Head of caudate nucleus (tissue), 42 donors: ENCODE results near the gene RAB12.
"Not testable (repeated sequence)": the region's sequence is repeated elsewhere in the genome, so short reads cannot be mapped to it uniquely, and the experiment has no call there.

Experiments used
- DNase-seq, 42 donors: peaks; one replicate each; pipeline versions ENCODE4 v3.0.0 to v3.0.0-alpha.2; 2020 to 2021; ENCODE audit warnings: mixed read lengths in 7 of 42
- intact Hi-C: fragments of 100-400 bp; cut with DNase I; formaldehyde crosslinking; loops from one replicate; pipeline ENCODE4 v1.15.0; 2022

The RAB12 gene

DNA sequence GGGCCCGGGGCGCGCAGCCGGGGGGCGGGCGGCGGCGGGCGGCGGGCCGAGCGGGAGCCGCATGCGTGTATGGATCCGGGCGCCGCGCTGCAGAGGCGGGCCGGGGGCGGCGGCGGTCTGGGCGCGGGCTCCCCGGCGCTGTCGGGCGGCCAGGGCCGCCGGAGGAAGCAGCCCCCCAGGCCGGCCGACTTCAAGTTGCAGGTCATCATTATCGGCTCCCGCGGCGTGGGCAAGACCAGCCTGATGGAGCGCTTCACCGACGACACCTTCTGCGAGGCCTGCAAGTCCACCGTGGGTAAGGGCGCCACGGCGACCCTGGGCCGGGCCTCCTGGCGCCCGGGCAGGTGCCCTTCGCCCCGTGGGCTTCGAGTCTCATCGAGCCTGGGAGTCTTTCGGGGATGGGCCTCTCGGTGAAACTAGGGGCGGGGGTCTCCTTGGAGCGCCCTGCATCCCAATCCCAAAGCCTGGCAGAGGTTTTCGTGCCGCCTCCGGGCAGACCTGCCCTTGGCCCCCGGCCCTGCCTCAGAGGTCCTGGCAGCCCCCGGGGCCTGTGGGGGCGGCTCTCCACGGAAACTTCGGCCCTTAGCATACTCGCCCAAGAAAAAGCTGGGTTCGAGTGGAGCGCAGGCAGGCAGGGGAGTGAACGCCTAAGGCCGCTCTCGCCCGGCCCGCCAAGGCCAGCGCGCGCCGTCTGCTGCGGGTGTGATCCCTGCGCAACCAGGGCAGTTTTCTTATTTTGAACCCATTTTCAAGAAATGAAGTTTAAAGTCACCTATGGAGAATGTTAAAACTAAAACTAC, 622 bp downstream of the RAB12 start:
- peak in 15 of 42 donors; percentile 15 to 56 (median 26) for DNase-seq
- intact Hi-C loops = no loop called here

DNA sequence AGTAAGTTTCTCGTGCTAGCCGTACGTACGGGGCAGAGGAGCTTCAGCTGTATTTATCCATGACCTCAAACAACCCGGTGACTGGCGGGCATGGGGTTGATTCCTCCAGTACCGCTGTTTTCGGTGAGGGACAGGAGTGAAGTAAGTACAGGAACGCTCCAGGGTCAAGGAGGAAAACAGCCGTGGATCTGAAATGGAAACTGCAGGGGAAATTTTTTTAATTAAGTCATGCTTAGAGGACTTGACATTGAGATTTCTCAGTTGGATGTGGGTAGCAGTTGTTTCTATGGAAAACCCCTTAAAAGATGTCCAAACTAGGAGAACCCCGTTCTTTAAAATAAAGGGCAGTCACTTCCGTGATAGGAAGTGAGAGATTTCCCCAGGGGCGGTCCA, 1.2 kb downstream of the RAB12 start:
- intact Hi-C loops = no loop called here
- peak in 1 of 42 donors; percentile 17 for DNase-seq

DNA sequence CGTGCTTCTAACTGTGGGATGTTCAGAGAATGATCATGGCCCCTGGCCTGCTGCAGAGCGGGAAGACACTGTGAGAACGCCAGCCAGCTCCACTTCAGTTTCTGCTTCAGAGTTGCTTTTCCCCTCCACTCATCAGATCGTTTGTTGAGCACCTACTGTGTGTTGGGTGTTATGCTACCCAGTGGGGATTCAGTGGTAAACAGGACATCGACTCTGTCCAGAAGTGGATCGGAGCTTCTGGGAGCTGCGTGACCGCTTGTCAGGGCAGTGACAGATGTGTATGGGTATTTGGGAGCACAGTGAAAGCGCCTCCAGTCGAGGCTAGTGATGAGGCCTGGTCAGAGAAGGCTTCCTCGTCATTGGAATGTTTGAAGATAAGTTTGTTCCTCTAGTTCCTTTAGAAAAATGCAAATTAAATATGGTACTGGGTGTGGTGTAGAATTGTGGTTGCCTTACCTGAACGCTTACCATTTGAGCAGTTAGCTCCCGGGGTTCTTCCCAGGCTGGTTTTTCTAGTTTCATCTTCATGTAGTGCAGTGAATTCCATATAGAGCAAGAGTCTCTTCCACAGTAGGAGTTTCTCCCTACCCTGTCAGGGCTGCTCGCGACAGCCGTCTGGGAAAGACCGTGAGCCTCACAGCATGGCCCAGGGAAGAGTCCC, 2.8 kb downstream of the RAB12 start:
- intact Hi-C loops = no loop called here
- no peak for DNase-seq

DNA sequence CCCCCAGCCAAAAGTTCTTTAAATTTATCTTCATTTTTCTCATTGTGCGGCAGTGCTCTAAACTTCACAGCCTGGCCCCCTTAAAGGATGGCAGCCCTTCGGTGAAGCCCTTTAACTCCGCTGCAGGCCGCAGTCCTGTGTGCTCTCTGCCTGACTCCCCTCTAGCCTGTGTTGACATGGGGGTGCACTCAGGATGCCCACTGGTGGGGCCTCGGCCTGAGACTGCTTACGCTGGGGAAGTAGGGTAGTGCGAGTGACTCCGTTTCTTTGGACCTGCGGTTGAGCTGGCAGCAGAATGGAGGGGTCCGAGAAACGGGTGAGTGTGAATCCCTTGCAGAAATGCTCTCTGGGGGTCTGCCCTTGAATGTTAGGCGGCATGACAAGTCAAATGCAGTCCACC, 5.6 kb downstream of the RAB12 start:
- intact Hi-C loops = no loop called here
- DNase-seq = no peak

DNA sequence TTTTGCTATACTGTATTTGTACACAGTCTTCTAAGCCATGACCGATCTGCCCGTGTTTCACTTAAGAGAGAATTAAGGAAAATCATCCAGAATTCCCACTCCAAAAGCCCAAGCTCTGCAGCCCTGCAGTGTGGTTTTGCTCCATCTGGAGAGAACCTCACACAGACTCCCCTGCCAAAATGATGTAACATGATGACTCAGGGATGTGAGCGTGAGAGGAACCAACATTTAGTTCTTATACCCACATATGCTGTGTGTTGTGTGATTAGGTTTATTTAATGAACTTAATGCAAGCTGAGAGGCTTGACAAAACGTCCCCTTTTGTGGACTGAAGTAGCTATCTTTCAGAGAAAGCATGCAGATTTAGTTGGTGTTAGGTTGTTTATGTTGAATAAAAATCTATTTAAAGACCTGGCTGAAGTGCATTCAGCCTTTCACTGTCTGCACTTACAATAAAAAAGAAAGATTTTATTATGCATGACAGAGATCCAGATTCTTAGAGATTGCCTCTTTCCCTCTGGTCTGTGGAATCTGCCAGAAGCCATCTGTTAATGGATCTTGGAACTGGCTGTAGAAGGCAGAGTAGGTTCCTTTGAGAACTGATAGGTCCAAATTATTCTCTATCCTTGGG, 6.3 kb downstream of the RAB12 start:
- intact Hi-C loops = no loop called here
- peak in 26 of 42 donors; percentile 32 to 88 (median 58) for DNase-seq

DNA sequence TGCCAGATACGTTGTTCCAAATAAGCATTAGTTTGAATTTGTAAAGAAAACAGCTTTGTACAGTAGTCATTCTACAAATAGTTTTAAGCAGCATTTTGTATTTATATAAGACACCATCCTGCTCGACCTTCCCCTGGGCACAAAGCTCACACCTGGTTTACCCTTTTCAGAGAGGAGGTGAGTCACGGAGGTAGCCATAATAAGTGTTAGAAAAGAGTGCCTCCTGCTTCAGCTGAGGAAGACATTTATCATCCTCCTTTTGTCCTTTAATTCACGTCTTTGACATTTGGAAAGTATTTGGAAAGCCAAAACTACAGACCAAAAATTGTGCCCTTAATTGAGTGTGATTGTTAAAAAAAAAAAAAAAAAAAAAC, 6.8 kb downstream of the RAB12 start:
- DNase-seq = no peak
- intact Hi-C loops = no loop called here

DNA sequence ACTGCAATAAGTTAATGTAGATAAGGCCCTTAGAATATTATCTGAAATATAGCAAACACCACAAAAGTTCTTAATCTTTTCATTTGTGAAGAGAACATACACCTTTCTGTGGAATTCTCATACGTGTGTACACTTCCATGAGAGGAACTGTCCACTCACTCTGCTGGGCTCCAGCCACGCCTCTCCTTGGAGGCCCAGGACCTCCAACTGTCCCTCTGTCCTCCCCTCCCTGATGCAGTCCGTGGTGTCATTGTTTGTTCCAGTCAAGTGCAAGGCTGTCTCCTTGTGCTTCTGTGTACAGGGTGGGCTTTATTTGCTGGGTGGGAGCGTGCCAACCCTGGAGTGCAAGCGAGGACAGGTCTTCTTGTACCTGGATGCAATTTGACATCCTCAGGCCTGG, 8.7 kb downstream of the RAB12 start:
- intact Hi-C loops = no loop called here
- DNase-seq = no peak

DNA sequence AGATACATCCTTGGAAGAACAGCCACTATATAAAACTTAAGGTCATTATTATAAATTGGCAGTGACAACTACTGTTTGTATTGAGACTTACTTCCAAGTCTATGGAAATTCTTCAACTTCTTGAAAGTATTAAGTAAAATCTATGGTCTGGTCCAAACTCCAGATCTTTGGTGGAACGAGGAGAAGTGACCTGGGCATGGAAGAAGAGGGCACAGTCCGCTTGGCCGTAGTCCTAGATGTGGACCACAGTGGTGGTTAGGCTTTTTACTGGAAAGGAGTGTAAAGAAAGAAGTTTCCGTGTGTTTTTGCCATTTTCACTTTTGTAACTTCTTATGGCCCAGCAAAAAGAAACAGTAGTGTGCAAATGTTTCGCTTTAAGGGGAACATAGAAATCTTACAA, 9.8 kb downstream of the RAB12 start:
- intact Hi-C loops = no loop called here
- DNase-seq = no peak

DNA sequence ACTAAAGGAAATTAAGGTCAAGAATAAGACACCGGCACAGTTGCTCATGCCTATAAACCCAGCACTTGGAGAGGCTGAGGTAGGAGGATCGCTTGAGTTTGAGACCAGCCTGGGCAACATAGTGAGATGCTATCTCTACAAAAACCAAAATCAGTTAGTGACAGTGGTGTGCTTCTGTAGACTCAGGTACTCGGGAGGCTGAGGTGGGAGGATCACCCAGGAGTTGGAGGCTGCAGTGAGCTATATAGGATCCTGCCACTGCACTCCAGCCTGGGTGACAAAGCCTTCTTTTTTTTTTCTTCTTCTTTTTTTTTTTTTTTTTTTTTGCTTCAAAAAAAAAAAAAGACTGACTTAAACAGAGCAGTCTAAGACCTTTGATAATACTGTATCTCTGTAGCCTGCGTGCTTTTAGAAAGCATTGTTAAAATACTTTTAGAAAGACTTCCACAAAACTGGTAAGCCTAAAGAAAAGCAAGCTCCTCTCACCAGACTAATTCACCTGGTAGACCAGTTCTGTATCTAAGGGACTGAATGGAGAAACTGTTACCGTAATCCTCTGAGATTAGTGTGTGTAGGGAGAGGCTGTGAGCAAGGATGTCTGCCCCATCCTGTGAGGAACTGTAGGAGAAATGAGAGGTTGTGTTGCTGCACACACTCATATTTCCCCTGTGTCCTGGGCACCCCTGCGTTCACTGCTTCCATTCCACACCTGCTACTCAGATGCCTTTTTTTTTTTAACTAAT, 10.8 kb downstream of the RAB12 start:
- intact Hi-C loops = no loop called here
- peak in 1 of 42 donors; percentile 27 for DNase-seq

DNA sequence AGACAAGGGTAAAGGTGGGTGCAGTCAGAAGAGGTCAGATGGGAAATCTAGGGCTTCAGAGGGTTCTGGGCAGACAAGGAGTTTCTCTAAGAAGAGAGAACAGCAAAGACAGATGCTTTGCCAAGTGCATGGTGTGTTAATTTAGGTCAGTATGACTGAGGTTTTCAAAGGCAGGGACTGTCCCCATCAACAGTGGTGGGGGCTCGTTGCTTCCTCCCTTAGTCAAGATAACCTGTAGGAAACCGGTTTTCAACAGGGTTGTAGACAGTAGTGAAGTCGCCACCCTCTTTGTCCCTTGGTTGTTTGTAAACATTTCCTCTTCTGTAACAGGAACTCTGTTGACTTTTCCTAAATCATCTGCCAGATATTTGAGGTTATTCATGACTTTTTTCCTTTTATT, 11.6 kb downstream of the RAB12 start:
- intact Hi-C loops = no loop called here
- DNase-seq = peak in 1 of 42 donors; percentile 33

DNA sequence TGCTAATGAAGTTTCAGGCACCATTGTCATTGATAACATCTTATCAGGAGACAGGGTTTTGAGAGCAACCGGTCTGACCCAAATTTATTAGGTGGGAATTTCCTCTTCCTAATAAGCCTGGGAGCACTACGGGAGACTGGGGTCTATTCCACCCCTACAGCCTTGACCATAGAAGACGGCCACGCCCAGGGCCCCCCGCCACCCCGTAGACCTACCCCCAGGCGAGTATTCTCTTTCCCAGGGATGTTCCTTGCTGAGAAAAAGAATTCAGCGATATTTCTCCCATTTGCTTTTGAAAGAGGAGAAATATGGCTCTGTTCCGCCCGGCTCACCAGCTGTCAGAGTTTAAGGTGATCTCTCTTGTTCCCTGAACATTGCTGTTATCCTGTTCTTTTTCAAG, 13.4 kb downstream of the RAB12 start:
- DNase-seq = not testable (repeated sequence)

DNA sequence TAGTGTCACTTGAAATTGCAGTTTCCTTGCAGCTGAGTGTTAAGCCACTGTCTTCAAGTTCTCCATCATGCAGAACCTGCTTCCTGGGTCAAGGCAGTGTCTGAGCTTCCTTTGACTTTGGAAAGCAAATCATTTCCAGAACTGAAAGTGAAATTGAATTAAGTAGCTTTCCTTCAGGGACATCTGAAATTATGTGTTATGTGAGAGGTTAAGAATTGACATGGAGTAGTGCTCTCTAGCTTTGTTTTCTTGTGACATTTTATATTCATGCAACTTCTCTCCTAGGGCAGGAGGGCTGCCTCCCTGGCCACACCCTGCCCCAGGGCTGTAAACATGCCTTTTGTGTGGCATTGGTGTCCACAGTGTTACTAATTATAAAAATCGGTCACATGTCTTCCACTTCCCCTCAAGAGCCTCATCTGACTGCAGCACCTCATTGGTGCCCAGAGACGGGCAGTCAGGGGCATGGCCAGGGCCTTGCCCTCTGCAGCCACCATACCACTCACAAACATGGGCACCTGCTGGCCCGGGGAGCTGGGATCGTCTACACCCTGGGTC, 14.4 kb downstream of the RAB12 start:
- intact Hi-C loops = no loop called here
- DNase-seq = peak in 2 of 42 donors; percentile 18 to 24

More for the DNA sequence above, 13.4 kb downstream of the RAB12 start:
- intact Hi-C loops = not testable (repeated sequence)

DNA sequence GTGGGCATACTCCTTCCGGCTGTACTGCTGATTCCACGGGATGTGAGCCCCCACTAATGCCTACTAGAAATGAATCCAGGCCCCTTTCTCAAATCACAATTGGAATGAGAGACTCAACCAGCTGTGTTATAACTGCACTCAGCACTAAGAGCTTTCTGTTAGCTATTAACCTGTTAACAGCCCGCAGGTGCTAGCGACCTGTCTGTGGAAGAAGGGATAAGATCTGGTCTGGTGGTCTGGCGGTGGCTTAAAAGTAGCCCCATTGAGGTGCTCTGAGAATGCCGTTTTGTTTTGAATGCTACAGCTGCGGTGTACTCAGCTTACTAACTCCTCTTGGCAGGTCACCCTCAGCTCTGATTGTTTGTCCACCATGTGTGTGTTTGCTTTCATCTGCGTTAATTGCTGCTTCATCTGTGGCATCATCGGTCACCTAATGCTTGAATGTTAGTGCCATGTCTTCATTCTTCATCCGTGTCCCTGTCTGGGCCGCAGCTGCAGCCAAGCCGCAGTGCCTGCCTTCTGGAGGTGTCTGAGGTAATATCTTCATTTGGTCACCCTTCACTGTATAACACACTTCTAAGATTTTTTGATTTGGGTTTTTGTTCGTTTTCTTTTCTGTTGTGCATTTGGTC, 16.3 kb downstream of the RAB12 start:
- intact Hi-C loops = no loop called here
- no peak for DNase-seq

DNA sequence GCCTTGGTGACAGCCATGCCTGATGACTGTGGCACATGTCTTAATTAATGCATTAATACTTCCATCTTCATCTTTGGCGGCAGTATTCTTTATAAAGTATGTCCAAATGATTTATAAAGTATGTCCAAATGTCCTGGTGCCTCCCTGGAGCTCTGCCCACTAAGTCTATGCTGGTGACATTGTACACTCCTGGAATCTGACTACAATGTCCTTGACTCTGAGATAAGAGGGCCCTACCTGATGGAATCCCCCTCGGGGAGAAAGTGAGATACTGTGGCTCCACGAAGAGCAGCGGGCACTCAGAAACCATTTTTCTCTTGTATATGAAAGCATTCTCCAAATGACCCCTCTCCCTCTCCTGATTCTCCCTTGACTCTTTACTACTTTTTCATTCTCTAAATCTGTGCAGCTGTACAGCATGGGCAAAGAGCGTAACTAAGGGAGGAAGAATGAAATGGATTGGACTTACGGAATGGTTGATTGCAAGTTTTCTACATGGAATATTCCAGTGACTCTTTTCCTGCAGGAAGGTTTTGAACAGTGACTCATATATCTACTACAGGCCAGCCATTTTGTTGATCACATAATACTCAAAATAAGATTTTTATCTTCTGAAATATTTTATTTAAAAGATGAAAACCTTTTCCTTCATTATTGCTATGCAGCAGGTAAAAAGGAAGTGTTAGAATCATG, 17.3 kb downstream of the RAB12 start:
- no peak for DNase-seq
- intact Hi-C loops = no loop called here

DNA sequence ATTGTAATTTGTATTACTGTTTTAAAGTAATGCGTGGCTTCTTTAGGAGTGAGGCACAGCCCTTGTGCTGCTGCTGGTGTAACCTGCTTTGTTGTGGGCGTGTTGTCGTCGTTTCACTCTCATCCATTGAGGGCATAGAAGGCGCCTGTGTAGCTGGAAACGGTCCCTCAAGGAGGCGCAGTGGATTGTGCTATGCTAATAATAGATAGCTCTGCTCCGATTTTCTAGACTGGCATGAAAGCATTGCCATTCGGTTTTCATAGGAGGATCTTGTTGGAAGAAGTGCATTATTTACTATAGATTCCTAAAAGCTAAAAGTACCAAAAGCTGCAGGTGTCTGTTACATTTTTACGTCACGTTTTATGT, 17.9 kb downstream of the RAB12 start:
- intact Hi-C loops = no loop called here
- DNase-seq = peak; percentile 32 to 92 (median 70)

DNA sequence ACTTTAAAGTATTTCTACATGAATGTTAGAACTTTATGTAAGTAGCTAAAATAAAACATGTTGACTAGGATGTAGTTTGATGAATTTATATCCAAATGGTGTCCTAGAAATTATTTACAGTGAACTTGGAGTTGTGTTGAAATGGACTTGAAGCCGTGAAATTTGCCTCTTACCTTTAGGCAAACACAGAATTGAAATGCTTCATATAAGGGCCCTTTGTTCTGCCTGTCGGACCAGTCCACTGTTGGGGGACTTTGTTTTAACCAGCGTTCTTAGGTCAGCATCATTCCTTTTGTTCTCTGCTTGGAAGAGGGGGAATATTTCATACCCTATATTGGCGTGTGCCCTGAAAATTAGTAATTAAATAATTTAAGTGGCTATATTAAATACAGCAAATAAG, 18.3 kb downstream of the RAB12 start:
- DNase-seq = no peak

DNA sequence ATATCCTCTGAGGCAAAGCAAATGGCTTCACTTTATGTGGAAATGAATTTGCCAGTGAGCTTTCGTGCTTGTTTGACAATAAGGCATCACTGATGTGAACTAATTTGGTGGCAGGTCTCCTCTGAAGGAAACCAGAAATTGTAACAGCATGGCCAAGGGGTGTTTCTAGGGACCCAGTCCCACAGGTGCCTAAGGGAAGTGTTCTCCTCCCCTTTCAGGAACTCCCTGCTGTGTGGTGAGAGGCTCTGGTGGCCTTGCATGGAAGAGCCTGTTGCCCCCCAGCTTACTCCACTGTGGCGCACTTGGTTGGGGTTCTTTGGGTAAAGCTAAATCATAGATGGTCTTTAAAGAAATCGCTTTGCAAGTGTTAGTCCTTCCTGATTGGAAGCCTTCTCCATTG, 20.4 kb downstream of the RAB12 start:
- DNase-seq = no peak
- intact Hi-C loops = no loop called here

More for the DNA sequence above, 18.3 kb downstream of the RAB12 start:
- intact Hi-C loops = no loop called here

DNA sequence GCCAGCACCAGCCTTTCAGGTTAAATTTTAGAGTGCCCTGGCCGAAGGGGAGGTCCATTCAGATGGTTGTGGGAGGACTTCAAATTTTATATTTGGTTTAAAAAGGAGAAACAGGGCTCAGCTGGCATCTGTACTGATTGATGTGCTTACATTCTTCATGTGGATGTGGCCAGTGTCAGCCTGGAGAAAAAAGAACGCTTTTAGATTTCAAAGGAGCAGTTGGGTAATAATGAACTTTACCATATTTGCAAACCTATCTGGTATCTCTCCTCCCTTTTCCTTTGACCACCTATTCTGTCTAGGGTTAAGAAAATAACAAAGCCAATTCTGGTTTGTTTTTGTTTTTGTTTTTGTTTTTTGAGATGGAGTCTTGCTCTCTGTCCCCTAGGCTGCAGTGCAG, 21.3 kb downstream of the RAB12 start:
- intact Hi-C loops = no loop called here

More for the DNA sequence above, 21.3 kb downstream of the RAB12 start:
- no peak for DNase-seq
